Posterior cingulate gyrus (tissue), 11 donors: ENCODE results near the gene MAST3.

Source experiments
- DNase-seq, 10 donors: peaks; one replicate each; pipeline versions ENCODE4 v3.0.0 to v3.0.0-alpha.2; 2020 to 2021; ENCODE audit warnings: mixed read lengths in 3 of 10
- intact Hi-C: fragments of 100-400 bp; cut with DNase I; formaldehyde crosslinking; loops from one replicate; pipeline ENCODE4 v1.15.1; 2023

Gene MAST3

DNA sequence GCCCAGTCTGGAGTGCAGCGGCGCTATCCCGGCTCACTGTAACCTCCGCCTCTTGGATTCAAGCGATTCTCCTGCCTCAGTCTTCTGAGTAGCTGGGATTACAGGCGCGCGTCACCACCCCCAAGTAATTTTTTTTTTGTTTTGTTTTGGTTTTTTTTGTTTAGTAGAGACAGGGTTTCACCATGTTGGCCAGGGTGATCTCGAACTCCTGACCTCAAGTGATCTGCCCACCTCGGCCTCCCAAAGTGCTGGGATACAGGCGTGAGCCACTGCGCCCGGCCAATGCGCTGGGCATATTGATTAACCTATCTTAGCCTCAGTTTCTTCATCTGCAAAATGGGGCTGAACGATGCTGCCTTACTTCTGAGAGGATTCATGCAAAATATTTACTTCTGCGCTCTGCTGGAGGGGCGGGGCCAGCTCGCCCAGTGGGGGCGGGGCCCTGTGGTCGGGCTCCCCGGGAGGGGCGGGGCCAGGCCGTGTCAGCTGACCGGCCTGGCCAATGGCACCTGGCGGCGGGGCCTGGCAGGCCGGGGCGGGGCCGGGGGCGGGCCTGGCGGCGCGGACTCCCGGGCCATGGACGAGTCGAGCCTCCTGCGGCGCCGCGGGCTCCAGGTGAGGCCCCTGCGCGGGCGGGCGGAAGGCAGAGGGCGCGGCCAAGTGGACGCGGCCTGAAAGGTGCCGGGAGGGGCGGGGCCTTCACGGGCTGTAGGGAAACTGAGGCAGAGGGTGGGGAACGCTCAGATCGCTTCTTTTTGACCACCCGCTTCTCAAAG, at the start of gene MAST3:
Gene MAST3 (plus strand): TSS at position 562 of the 776 bp plus-strand sequence. CDS start 15 bp downstream, at position 577.
- intact Hi-C loops = no loop called here
- peak; percentile 78 to 98 (median 86) for DNase-seq

GRCh38 chr19:18049385-18049784, 48.2 kb upstream of the MAST3 start:
- intact Hi-C loops = no loop called here
- peak; percentile 52 to 96 (median 72) for DNase-seq

DNA sequence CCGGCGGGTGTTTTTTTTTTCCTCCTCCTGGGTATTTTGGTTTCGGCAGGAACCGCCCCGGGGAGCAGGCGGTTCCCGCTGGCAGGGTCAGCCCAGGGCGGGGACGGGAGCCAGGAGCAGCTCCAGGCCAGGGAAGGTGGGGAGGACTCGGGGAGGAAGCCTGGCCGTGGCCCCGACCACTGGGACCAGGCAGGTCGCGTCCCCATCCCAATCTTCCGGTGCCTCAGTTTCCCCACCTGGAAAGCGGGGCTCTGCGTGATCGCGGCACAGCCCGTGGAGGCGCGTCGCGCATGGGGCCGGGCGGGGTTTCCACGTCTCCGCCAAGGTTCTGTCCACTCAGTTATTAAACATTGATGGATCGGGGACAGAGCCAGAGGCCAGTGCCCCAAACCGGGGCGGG, 45.7 kb upstream of the MAST3 start:
- DNase-seq = peak in 1 of 10 donors; percentile 76
- intact Hi-C loops = no loop called here

DNA sequence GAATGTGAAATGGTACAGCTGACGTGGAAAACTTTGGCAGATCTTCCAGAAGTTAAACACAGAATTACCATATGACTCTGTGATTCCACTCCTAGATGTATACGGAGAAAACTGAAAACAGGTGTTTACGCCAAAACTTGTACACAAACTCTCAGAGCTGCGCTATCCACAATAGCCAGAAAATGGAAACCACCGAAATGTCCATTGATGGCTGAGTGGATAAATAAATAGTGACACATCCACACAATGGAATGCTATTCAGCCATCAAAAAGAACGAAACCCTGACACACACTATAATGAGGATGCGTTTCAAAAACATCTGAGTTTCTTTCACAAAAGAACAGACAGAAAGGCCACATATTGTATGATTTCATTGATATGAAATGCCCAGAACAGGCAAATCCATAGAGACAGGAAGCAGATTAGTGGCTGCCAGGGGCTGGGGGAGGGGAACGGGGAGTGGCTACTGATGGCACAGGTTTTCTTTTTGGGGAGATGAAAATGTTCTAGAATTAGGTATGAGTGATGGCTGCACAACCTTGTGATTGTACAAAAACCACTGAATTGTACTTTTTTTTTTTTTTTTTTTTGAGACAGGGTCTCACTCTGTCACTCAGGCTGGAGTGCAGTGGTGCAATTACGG, 43.9 kb upstream of the MAST3 start:
- DNase-seq = peak in 1 of 10 donors; percentile 44
- intact Hi-C loops = no loop called here

- intact Hi-C loops = loop anchor here (5.0 kb wide), 1 partner anchor 119 kb away; no protein-coding TSS in a partner anchor
- no peak for DNase-seq
These were observed 41.6 kb upstream of the MAST3 start for GRCh38 chr19:18055967-18056366.

- intact Hi-C loops = loop anchor here (5.0 kb wide), 1 partner anchor 120 kb away; no protein-coding TSS in a partner anchor
- DNase-seq = peak in 8 of 10 donors; percentile 30 to 94 (median 64)
These were observed 40.0 kb upstream of the MAST3 start for GRCh38 chr19:18057557-18057956.

- DNase-seq = peak; percentile 70 to 98 (median 84)
- intact Hi-C loops = loop anchor here (1.0 to 5.0 kb wide), 2 partner anchors 51 to 121 kb away; no protein-coding TSS in a partner anchor
These were observed 39.2 kb upstream of the MAST3 start for GRCh38 chr19:18058208-18059009.

- intact Hi-C loops = loop anchor here (5.0 kb wide), 1 partner anchor 122 kb away; no protein-coding TSS in a partner anchor
- no peak for DNase-seq
These were observed 38.3 kb upstream of the MAST3 start for GRCh38 chr19:18059297-18059696.

- intact Hi-C loops = loop anchor here (5.0 kb wide), 1 partner anchor 123 kb away; no protein-coding TSS in a partner anchor
- DNase-seq = no peak
These were observed 37.7 kb upstream of the MAST3 start for GRCh38 chr19:18059902-18060301.

GRCh38 chr19:18060472-18060871, 37.1 kb upstream of the MAST3 start:
- intact Hi-C loops = no loop called here
- DNase-seq = no peak

DNA sequence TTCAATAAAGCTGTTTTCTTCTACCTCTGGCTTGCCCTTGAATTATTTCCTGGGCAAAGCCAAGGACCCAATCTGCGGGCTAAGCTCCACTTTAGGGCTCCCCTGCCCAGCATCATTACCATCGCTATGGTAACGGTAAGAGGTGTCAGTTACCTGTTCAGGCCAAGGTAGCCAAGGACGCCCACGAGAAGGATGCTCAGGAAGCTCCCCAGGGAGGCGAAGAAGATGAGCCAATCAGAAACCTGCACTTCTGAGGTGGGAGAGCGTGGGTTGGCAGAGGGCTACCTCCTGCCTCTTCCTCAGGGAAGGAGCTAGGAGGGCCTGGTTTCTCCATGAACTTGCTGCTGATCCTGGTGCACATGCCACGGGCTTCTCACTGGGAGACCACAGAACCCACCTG, 35.5 kb upstream of the MAST3 start:
- DNase-seq = peak in 5 of 10 donors; percentile 10 to 86 (median 24)
- intact Hi-C loops = no loop called here

DNA sequence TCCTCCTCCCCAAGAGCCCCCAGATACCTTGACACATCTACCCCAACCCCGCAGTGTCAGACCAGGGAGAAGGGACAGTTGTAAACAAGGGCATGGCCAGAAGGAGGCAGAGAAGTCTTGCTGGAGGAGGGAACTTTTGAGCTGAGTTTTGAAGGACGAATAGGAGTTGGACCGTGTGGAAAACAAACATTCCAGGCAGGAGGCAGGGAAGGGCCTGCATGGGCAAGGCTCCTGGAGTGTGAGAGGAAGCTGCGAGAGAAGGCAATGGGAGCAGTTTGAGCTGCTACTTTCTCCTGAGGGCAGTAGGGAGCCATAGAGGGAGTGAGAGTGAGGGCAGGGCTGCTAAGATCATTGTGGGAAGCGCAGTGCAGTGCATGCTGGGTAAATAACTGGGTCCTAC, 34.1 kb upstream of the MAST3 start:
- intact Hi-C loops = no loop called here
- DNase-seq = no peak

DNA sequence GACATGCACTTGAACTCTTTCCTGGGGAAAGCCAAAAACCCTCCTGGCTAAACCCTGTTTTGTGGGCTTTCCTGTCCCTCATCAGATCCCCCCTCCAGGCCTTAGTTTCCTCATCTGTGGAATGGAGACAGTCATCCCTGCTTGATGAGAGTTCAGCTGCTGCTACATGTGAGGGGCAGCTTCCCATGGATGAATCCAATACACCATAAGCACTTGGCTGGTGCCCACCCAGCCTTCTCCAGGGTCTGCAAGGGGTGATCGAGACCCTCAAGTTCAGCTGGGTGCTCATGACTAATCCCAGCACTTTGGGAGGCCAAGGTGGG, 32.4 kb upstream of the MAST3 start:
- intact Hi-C loops = no loop called here
- DNase-seq = no peak

DNA sequence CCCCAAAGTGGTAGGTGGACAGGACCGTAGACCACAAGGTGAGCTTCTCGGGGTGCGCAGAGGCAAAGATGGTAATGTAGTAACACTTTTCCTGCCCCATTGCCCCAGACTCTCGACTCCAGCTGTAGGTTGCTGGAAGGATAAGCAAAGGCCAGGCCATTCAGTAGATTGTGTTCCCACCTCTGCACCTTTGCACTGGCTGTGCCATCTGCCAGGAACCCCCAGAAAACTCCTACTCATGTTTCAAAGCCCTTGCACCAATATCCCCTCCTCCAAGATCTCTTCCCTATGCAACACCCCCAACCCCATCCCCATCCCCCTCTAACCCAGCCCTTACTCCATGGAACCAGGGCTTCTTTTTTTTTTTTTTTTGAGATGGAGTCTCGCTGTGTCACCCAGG, 29.2 kb upstream of the MAST3 start:
- intact Hi-C loops = no loop called here
- no peak for DNase-seq

- intact Hi-C loops = no loop called here
- peak in 1 of 10 donors; percentile 62 for DNase-seq
These were observed 28.2 kb upstream of the MAST3 start for GRCh38 chr19:18069383-18069782.

GRCh38 chr19:18070181-18070580, 27.4 kb upstream of the MAST3 start:
- intact Hi-C loops = no loop called here
- peak in 8 of 10 donors; percentile 38 to 96 (median 72) for DNase-seq

GRCh38 chr19:18072335-18072734, 25.2 kb upstream of the MAST3 start:
- no peak for DNase-seq
- intact Hi-C loops = no loop called here

- no peak for DNase-seq
- intact Hi-C loops = no loop called here
These were observed 24.4 kb upstream of the MAST3 start for GRCh38 chr19:18073197-18073596.

DNA sequence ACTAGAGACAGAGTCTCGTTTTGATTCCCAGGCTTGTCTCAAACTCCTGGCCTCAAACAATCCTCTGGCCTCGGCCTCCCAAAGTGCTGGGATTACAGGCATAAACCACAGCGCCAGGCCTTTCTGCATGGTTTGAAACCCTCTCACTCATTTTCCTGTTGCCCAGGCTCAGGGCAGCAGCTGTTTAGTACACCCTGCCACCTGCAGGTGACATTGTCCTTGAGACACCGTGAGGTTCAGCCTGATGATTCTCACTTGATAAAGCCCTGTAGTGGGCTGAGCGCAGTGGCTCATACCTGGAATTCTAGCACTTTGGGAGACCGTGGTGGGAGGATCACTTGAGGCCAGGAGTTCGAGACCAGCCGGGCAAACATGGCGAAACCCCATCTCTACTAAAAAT, 23.4 kb upstream of the MAST3 start:
- DNase-seq = peak in 1 of 10 donors; percentile 41
- intact Hi-C loops = no loop called here

GRCh38 chr19:18083929-18084684, 13.5 kb upstream of the MAST3 start:
- intact Hi-C loops = no loop called here
- no peak for DNase-seq
